HEK293T (cell line): ENCODE results near the gene EPHA5.

ENCODE experiments used
- ARNT ChIP-seq: fragments of 450-650 bp; IDR thresholded peaks from 2 replicates; pipeline ENCODE4 v1.6.1; 2017; ENCODE audit warnings: mild to moderate bottlenecking
- BHLHE40 ChIP-seq: fragments of 450-650 bp; IDR thresholded peaks from 2 replicates; pipeline ENCODE4 v1.6.1; 2016; ENCODE audit warnings: mild to moderate bottlenecking, moderate library complexity, borderline replicate concordance
- ELF4 ChIP-seq: fragments of 450-650 bp; IDR thresholded peaks from 2 replicates; pipeline ENCODE4 v1.6.1; 2017; ENCODE audit warnings: antibody characterized with exemption
- FOXA1 ChIP-seq: fragments of 450-650 bp; IDR thresholded peaks from 2 replicates; pipeline ENCODE4 v1.6.1; 2016; ENCODE audit warnings: mild to moderate bottlenecking
- FOXM1 ChIP-seq: fragments of 450-650 bp; IDR thresholded peaks from 2 replicates; pipeline ENCODE4 v1.6.1; 2017; ENCODE audit warnings: mild to moderate bottlenecking, borderline replicate concordance
- L3MBTL2 ChIP-seq: fragments of 450-650 bp; conservative IDR thresholded peaks from 2 replicates; pipeline ENCODE4 v1.6.1; 2016; ENCODE audit warnings: mild to moderate bottlenecking
- LEF1 ChIP-seq: fragments of 450-650 bp; IDR thresholded peaks from 2 replicates; pipeline ENCODE4 v1.6.1; 2017; ENCODE audit warnings: mild to moderate bottlenecking, borderline replicate concordance
- SP1 ChIP-seq: fragments of 450-650 bp; IDR thresholded peaks from 2 replicates; pipeline ENCODE4 v1.6.1; 2017
- SUZ12 ChIP-seq: fragments of 450-650 bp; IDR thresholded peaks from 2 replicates; pipeline ENCODE4 v1.6.1; 2016; ENCODE audit warnings: mild to moderate bottlenecking
- TARDBP ChIP-seq: fragments of 450-650 bp; IDR thresholded peaks from 2 replicates; pipeline ENCODE4 v1.6.1; 2016
- TF ChIP-seq, protein P1 (sequence below): fragments of 450-650 bp; IDR thresholded peaks from 2 replicates; pipeline ENCODE4 v1.6.1; 2016

DNA sequence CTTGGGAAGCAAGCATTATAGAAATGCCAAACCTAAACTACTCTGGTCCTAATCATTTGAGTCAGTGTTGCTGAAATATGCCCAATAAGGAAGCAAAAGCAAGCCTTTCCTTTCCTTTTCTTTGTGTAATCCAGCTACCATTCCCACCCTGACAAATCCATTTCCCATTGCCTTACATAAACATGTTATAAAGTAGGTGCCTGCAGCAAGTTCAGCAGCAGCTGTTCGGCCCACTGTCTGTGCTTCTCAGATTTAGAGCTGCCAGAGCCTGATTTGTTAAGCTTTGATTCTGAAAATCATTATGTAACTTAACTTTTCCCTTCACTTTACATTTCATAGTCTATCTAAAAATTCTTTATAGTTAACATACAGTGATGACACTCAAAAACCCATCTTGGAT, 148.6 kb downstream of the EPHA5 start:
- no peak for TF ChIP-seq ELF4
- TF ChIP-seq SP1, result no peak
- no peak for TF ChIP-seq BHLHE40
- TF ChIP-seq L3MBTL2, result no peak
- no peak for TF ChIP-seq ARNT
- TF ChIP-seq LEF1, result no peak
- no peak for TF ChIP-seq FOXM1
- TF ChIP-seq TARDBP, result no peak
- TF ChIP-seq, protein P1, sequence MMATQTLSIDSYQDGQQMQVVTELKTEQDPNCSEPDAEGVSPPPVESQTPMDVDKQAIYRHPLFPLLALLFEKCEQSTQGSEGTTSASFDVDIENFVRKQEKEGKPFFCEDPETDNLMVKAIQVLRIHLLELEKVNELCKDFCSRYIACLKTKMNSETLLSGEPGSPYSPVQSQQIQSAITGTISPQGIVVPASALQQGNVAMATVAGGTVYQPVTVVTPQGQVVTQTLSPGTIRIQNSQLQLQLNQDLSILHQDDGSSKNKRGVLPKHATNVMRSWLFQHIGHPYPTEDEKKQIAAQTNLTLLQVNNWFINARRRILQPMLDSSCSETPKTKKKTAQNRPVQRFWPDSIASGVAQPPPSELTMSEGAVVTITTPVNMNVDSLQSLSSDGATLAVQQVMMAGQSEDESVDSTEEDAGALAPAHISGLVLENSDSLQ, result no peak
- TF ChIP-seq FOXA1, result no peak
- TF ChIP-seq SUZ12, result no peak
